NOMO-1 (cell line): ENCODE measurements around the gene UBE2Q1.

Source experiments
- DNase-seq, 2 experiments: peaks; one replicate each; lab custom pipeline; 2025; ENCODE audit not compliant: unreplicated experiment in 2 of 2; lab: John Stamatoyannopoulos, UW

Gene UBE2Q1

GRCh38 chr1:154512760-154513159 is 45.7 kb downstream of the UBE2Q1 start:
- no peak for DNase-seq

GRCh38 chr1:154503898-154504297 is 54.6 kb downstream of the UBE2Q1 start:
- no peak for DNase-seq

DNA sequence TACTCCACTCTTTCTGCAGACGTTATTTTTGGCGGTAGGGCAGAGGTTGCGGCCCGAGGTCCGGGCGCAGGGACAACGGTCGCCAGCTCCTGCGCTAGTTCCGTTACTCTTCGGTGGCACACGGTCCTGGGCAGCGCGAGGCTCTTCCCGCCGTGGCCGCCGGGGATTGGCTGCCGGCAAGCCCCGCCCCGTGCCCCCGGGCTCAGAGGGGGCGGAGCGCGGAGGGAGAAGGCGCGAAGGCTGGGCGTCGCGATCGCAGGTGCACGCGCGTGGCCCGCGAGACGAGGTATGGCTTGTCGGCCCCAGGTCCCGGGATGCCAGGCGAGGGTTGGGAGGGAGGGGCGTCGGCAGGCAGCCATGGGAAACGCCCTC is 55.7 kb downstream of the UBE2Q1 start:
- DNase-seq, result no peak

DNA sequence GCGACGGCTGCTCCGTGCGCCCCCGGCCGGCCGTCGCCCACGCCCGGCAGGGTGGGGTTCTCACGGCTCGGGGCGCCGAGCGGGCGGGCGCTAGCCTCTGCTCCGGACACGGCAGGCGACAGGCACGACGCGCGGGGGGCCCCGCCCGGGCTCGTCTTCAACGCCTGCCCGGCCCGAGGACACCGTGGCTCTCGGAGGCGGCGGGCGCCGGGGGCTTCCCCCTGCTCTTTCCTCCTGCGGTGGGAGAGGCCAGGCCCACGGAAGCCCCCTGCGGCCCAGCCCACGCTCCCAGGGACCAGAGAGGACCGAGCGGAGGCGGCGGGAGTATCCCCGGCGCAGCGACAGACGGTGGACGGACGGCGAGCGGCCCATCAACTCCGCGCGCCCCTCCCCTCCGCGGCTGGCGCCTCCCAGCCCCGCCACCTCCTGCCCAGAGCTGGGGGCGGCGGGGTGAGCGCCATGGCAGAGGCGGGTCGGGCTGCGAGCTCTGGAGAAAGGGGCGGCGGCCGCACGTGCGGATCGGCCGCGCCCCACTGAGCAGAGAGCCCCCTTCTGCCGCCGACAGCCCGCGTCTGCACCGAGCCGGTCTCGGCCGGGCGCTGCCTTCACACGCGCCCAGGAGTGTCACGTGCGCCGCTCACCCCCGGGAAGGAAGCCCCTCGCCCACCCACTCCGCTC is 56.3 kb downstream of the UBE2Q1 start, which contains the start of the genes SHE and TDRD10:
TSS of gene SHE (minus strand) at position 347 of the 678 bp plus-strand sequence. CDS start 386 bp downstream, outside the sequence.
TSS of gene TDRD10 (plus strand) at position 154 of the 678 bp plus-strand sequence. CDS start 4,685 bp downstream, outside the sequence.
- no peak for DNase-seq

DNA sequence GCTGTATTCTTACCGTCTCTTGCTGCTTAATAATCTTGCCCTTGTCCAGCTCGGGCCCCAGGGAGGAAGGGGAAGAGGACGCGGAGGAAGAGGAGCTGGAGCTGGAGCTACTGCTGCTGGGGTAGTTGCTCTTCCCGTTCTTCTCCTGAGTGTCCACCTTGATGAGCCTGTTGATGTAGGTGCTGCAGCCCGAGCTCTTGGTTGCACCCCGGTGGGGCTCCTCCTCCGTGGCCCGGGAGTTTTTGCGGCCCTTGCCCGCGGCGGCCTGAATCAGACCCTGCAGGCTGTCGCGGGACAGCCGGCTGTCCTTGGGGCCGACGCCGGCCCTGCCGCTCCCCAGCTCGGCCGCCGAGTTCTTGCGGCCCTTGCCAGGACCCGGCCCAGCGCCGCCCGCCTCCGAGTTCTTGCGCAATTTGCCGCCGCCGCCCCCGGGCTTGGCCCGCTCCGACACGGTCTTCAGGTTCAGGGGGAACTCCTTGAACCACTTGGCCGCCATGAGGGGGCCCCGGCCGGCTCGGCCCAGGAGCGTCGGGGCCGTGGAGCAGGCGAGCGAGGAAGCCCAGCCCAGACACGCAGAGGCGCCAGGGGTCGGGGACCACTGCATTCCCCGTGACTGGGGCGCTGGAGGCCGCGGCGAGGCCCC is 56.9 kb downstream of the UBE2Q1 start:
- DNase-seq, result peak in 1 of 2 experiments; percentile 40

- DNase-seq, result no peak
Observed at GRCh38 chr1:154500533-154500932, 57.9 kb downstream of the UBE2Q1 start.

GRCh38 chr1:154499446-154499845 is 59.0 kb downstream of the UBE2Q1 start:
- no peak for DNase-seq
